ENCODE measurements around the gene LMAN2.
"Not testable (repeated sequence)": the region's sequence is repeated elsewhere in the genome, so short reads cannot be mapped to it uniquely, and the experiment has no call there.

LMAN2 gene

GRCh38 chr5:177346820-177347219 lies 4.6 kb downstream of the LMAN2 start:
- no peak for DNase-seq (ENCODE audit: low spot score)

GRCh38 chr5:177344891-177345290 lies 6.6 kb downstream of the LMAN2 start:
- no peak for DNase-seq (ENCODE audit: low spot score)

GRCh38 chr5:177343777-177344176 lies 7.7 kb downstream of the LMAN2 start:
- DNase-seq (ENCODE audit: low spot score), result no peak

- not testable (repeated sequence) for DNase-seq (ENCODE audit: low spot score)
Measured at GRCh38 chr5:177343000-177343399, 8.5 kb downstream of the LMAN2 start.

GRCh38 chr5:177339107-177339638 lies 12.3 kb downstream of the LMAN2 start:
- peak; percentile 14 for DNase-seq (ENCODE audit: low spot score)

- no peak for DNase-seq (ENCODE audit: low spot score)
Measured at GRCh38 chr5:177338251-177339106, 13.0 kb downstream of the LMAN2 start.

- DNase-seq (ENCODE audit: low spot score), result no peak
Measured at GRCh38 chr5:177336603-177337494, 14.6 kb downstream of the LMAN2 start.

GRCh38 chr5:177336112-177336511 lies 15.4 kb downstream of the LMAN2 start:
- peak; percentile 60 for DNase-seq (ENCODE audit: low spot score)

GRCh38 chr5:177335701-177336065 lies 15.8 kb downstream of the LMAN2 start:
- DNase-seq (ENCODE audit: low spot score), result no peak

GRCh38 chr5:177334781-177335700 lies 16.4 kb downstream of the LMAN2 start:
- DNase-seq (ENCODE audit: low spot score), result no peak

- DNase-seq (ENCODE audit: low spot score), result no peak
Measured at GRCh38 chr5:177334155-177334551, 17.3 kb downstream of the LMAN2 start.

GRCh38 chr5:177333420-177334154 lies 17.9 kb downstream of the LMAN2 start:
- no peak for DNase-seq (ENCODE audit: low spot score)

GRCh38 chr5:177332896-177333260 lies 18.6 kb downstream of the LMAN2 start:
- no peak for DNase-seq (ENCODE audit: low spot score)

- DNase-seq (ENCODE audit: low spot score), result no peak
Measured at GRCh38 chr5:177332031-177332895, 19.2 kb downstream of the LMAN2 start.

GRCh38 chr5:177330991-177331842 lies 20.3 kb downstream of the LMAN2 start:
- DNase-seq (ENCODE audit: low spot score), result no peak

- DNase-seq (ENCODE audit: low spot score), result no peak
Measured at GRCh38 chr5:177329883-177330282, 21.6 kb downstream of the LMAN2 start.

GRCh38 chr5:177328545-177329231 lies 22.8 kb downstream of the LMAN2 start:
- no peak for DNase-seq (ENCODE audit: low spot score)
